Hepatocyte (in vitro differentiated cells): ENCODE results near the gene MYRF.

Experiments
- EZH2 ChIP-seq: fragments of 200-600 bp; sonication (generic); IDR thresholded peaks from 2 replicates; pipeline ENCODE4 v1.6.1; 2016; ENCODE audit warnings: antibody characterized with exemption, mild to moderate bottlenecking, borderline replicate concordance
- TF ChIP-seq, protein P1 (sequence below): fragments of 200-600 bp; sonication (generic); IDR thresholded peaks from 2 replicates; pipeline ENCODE4 v1.5.1; 2016; ENCODE audit warnings: antibody characterized with exemption, mild to moderate bottlenecking; ENCODE audit not compliant: poor library complexity

DNA sequence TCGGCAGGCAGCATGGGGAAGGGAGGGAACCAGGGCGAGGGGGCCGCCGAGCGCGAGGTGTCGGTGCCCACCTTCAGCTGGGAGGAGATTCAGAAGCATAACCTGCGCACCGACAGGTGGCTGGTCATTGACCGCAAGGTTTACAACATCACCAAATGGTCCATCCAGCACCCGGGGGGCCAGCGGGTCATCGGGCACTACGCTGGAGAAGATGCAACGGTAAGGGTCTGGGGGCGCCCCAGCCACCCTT lies 75.9 kb downstream of the MYRF start:
- TF ChIP-seq, protein P1, sequence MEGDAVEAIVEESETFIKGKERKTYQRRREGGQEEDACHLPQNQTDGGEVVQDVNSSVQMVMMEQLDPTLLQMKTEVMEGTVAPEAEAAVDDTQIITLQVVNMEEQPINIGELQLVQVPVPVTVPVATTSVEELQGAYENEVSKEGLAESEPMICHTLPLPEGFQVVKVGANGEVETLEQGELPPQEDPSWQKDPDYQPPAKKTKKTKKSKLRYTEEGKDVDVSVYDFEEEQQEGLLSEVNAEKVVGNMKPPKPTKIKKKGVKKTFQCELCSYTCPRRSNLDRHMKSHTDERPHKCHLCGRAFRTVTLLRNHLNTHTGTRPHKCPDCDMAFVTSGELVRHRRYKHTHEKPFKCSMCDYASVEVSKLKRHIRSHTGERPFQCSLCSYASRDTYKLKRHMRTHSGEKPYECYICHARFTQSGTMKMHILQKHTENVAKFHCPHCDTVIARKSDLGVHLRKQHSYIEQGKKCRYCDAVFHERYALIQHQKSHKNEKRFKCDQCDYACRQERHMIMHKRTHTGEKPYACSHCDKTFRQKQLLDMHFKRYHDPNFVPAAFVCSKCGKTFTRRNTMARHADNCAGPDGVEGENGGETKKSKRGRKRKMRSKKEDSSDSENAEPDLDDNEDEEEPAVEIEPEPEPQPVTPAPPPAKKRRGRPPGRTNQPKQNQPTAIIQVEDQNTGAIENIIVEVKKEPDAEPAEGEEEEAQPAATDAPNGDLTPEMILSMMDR, result no peak
- TF ChIP-seq EZH2, result no peak
